Right atrium auricular region (tissue), 2 donors: ENCODE data around the gene SULF2. TPM values are rescaled to one million over a fixed set of nuclear protein-coding genes. Genes with fewer than 3 reads are reported as not detected.
"Not testable (repeated sequence)": the region's sequence is repeated elsewhere in the genome, so short reads cannot be mapped to it uniquely, and the experiment has no call there.

Source experiments
- DNase-seq: peaks from one replicate; pipeline ENCODE4 v3.0.0-alpha.2; 2019; ENCODE audit warnings: low spot score
- H3K27ac ChIP-seq, 2 donors: fragments of 200-600 bp; sonication (generic); 1 replicate in 1 of 2; 2 replicates in 1 of 2; pipeline ENCODE4 v1.5.1; 2016 to 2019
- H3K27me3 ChIP-seq, 2 donors: fragments of 200-600 bp; sonication (generic); one replicate each; pipeline versions ENCODE4 v1.5.1 to v1.6.0; 2017 to 2019
- H3K36me3 ChIP-seq: fragments of 200-600 bp; sonication (generic); one replicate; pipeline ENCODE4 v1.5.1; 2016
- H3K4me1 ChIP-seq, 2 donors: fragments of 200-600 bp; sonication (generic); one replicate each; pipeline versions ENCODE4 v1.5.1 to v1.6.0; 2017 to 2019
- H3K4me3 ChIP-seq, 2 donors: fragments of 200-600 bp; sonication (generic); 1 replicate in 1 of 2; 2 replicates in 1 of 2; pipeline ENCODE4 v1.5.1; 2017 to 2019; ENCODE audit warnings: mild to moderate bottlenecking in 1 of 2, moderate library complexity in 1 of 2
- H3K9me3 ChIP-seq, 2 donors: fragments of 200-600 bp; sonication (generic); one replicate each; pipeline ENCODE4 v1.5.1; 2019
- total RNA-seq, 2 donors: library from RNA; depleted of rRNA; stranded (reverse); fragments of >200 nt; gene quantifications; one replicate each; pipeline ENCODE4 v1.1.0, GENCODE V29; 2016
- TF ChIP-seq, protein P1 (sequence below), 2 donors: fragments of 200-600 bp; sonication (generic); IDR thresholded peaks; one replicate each; pipeline ENCODE4 v1.5.1; 2019; ENCODE audit warnings: antibody characterized with exemption in 2 of 2

The SULF2 gene
- total RNA-seq, 2 donors from 2014 or later, result 33.7 to 57.8 TPM

DNA sequence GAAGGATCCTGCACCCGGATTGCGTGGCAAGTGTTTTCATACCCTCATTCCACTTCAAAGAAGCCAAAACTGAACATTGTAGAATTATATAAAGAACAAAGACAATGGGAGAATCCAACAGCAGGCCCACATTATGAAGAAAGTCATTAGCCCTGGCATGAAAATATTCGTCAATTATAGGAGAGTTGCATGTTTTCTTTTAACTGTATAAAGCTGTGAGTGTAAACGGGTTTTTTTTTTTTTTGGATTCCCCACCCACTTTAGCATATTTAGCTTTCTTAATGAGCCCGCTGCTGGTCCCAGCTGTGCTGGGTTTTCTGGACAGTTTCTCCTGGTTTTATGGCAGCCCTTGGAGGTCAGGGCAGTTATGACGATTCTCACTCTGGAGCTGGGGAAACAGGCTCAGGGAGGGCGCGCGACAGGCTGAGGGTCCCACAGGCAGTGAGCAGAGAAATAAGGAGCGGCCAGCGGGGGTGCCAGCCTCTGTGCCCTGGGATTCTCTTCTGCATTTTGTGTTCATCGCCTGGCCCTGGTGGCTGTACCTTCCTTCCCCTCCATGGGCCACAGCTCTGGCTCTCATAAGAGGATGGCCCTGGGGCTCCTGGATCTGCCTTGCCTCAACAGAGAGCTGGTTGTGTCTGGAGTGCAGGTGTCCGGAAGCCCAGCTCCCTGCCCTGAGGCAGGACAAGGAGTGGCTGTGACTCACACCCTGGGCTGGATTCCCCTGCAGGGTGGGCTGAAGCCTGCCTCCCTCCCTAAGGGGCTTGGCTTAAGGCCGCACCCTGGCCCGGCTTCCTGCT is 24.1 kb upstream of the SULF2 start:
- Histone ChIP-seq H3K9me3 (peaks cover 0 to 15% of the 10 kb centered on the region in 2 donors), H3K27me3 (peaks cover 0 to 6% of the 10 kb centered on the region in 2 donors), H3K4me1 (no peaks in the 10 kb centered on the region), H3K36me3 (no peaks in the 10 kb centered on the region), H3K4me3 (no peak overlapping the region), H3K27ac (no peak overlapping the region)
- DNase-seq, result no peak
- TF ChIP-seq, protein P1, sequence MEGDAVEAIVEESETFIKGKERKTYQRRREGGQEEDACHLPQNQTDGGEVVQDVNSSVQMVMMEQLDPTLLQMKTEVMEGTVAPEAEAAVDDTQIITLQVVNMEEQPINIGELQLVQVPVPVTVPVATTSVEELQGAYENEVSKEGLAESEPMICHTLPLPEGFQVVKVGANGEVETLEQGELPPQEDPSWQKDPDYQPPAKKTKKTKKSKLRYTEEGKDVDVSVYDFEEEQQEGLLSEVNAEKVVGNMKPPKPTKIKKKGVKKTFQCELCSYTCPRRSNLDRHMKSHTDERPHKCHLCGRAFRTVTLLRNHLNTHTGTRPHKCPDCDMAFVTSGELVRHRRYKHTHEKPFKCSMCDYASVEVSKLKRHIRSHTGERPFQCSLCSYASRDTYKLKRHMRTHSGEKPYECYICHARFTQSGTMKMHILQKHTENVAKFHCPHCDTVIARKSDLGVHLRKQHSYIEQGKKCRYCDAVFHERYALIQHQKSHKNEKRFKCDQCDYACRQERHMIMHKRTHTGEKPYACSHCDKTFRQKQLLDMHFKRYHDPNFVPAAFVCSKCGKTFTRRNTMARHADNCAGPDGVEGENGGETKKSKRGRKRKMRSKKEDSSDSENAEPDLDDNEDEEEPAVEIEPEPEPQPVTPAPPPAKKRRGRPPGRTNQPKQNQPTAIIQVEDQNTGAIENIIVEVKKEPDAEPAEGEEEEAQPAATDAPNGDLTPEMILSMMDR (IDR thresholded peaks at IDR 0.05), result no peak

DNA sequence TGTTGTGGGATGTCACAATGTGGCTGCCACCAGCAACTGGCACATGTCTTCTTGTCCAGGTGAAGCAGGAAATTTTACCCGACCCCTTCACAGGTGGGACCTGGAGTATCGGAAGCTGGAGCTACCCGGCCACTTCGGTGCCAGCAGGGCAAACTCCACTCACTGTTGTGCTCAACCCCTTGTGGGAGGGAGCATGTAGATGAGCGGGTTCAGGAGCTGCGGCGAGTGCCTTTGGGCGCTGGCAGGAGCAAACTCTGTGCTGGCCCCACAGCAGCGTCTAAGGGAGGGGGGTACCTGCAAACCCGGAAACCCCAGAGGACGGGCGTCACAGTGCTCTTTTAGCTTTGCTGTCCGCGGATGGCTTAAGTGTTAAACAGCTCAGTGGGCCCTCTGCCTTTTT is 20.7 kb upstream of the SULF2 start:
- TF ChIP-seq, protein P1 (IDR thresholded peaks at IDR 0.05), result no peak
- H3K27me3 ChIP-seq, result peaks cover 0 to 5% of the 10 kb centered on the region in 2 donors
- no peak for DNase-seq
- H3K4me3 ChIP-seq, result no peak overlapping the region
- H3K27ac ChIP-seq, result no peak overlapping the region
- no peaks in the 10 kb centered on the region for H3K36me3 ChIP-seq
- H3K4me1 ChIP-seq, result no peaks in the 10 kb centered on the region
- no peaks in the 10 kb centered on the region for H3K9me3 ChIP-seq

DNA sequence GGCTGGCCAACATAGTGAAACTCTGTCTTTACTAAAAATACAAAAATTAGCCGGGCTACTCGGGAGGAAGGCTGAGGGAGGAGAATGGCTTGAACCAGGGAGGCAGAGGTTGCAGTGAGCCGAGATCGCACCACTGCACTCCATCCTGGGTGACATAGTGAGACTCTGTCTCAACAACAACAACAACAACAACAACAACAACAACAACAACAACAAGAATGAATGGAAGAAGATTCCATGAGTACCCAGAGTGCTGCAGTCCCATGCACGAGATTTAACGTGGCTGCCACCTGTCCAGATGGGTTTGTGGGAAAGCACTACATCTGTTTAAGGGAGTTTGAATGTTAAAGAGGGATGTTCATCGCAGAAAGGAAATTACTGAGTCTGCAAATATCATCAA is 19.7 kb upstream of the SULF2 start:
- not testable (repeated sequence) for H3K9me3 ChIP-seq, H3K36me3 ChIP-seq, H3K4me3 ChIP-seq, H3K27me3 ChIP-seq, H3K27ac ChIP-seq, DNase-seq, H3K4me1 ChIP-seq

DNA sequence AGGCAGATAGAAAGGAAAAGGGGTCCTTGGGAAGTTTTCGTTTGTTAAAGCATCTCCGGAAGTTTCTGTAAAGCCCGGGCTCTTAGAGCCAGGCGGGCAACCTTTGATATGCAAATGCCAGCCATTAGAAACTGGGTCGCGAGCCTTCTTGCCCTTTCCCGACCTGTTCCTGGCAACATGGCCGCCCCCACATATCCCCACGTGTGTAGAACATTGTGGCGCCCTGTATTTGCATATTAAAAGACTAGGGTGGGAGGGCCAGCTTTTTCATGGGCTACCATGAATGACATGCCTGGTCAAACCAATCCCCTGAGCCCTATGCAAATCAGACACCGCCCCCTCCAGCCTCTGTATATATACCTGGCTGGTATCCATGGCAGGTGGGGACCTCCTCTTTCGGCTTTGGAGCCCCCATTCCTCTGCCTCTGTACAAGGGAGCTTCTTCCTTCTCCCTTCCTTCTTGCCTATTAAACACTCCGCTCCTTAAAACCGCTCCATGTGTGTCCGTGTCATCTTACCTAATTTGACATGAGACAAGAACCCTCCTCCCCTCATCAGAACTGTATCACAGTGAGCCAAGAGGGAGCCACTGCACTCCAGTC is 19.0 kb upstream of the SULF2 start:
- not testable (repeated sequence) for H3K4me1 ChIP-seq, H3K4me3 ChIP-seq, H3K9me3 ChIP-seq, H3K36me3 ChIP-seq, H3K27ac ChIP-seq, DNase-seq, H3K27me3 ChIP-seq

DNA sequence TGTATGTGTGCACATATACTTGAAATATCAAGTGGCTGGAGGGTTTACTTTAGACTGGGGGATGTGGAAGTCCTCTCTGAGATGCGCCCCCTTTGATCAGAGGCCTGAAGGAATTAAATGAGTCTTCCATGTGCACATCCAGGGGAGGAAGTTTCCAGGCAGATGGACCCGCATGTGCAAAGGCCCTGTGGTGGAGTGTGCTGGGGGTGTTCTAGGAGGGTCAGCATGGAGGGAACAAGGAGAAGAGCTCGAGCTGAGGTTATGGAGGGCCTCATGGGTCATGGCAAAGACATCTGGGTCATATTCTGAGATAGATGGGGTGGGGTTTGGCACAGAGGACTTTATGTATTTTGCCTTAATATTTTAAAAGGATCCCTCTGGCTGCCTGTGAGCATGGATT is 17.7 kb upstream of the SULF2 start:
- DNase-seq, result no peak
- no peaks in the 10 kb centered on the region for H3K36me3 ChIP-seq
- no peaks in the 10 kb centered on the region for H3K4me1 ChIP-seq
- TF ChIP-seq, protein P1 (IDR thresholded peaks at IDR 0.05), result no peak
- H3K27me3 ChIP-seq, result no peaks in the 10 kb centered on the region
- H3K9me3 ChIP-seq, result no peaks in the 10 kb centered on the region
- H3K4me3 ChIP-seq, result no peak overlapping the region
- no peak overlapping the region for H3K27ac ChIP-seq

DNA sequence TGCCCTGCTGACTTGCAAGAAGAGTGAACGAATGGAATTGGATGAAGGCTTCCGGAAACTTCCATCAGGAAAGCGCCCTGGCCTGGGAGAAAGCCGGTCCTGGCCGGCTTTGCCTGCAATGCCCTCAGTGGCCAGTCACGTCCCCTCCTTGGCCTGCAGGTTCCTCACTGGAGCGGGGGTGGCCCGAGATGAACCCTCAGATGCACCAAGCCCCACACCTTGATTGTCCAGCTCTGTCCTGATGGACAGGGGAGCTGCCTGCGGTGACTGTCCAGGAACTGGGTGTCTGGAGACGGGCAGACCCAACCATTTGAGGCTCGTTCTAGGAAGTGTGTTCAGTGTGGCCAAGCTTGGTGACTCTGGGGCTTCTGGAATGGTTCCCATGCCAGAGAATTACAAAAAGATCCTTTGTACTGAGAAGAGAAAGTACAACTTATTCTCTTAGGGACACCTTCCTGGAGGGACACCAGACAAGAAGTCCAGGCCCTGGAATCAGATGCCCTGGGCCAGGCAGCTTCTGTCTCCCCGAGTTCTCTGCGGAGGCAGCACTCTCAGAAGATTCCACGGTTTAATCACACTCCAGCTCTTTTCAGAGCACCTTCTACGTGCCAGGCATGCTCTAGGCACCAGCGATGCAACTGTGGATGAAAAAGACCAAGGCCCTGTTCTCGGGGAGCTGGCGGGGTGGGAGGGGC is 17.1 kb upstream of the SULF2 start:
- TF ChIP-seq, protein P1 (IDR thresholded peaks at IDR 0.05), result no peak
- no peaks in the 10 kb centered on the region for H3K4me1 ChIP-seq
- no peaks in the 10 kb centered on the region for H3K36me3 ChIP-seq
- H3K27ac ChIP-seq, result no peak overlapping the region
- H3K9me3 ChIP-seq, result no peaks in the 10 kb centered on the region
- no peak overlapping the region for H3K4me3 ChIP-seq
- H3K27me3 ChIP-seq, result no peaks in the 10 kb centered on the region
- DNase-seq, result no peak
